ENCODE measurements around the gene TIMM8B.
"Not testable (repeated sequence)": the region's sequence is repeated elsewhere in the genome, so short reads cannot be mapped to it uniquely, and the experiment has no call there.

The TIMM8B gene

DNA sequence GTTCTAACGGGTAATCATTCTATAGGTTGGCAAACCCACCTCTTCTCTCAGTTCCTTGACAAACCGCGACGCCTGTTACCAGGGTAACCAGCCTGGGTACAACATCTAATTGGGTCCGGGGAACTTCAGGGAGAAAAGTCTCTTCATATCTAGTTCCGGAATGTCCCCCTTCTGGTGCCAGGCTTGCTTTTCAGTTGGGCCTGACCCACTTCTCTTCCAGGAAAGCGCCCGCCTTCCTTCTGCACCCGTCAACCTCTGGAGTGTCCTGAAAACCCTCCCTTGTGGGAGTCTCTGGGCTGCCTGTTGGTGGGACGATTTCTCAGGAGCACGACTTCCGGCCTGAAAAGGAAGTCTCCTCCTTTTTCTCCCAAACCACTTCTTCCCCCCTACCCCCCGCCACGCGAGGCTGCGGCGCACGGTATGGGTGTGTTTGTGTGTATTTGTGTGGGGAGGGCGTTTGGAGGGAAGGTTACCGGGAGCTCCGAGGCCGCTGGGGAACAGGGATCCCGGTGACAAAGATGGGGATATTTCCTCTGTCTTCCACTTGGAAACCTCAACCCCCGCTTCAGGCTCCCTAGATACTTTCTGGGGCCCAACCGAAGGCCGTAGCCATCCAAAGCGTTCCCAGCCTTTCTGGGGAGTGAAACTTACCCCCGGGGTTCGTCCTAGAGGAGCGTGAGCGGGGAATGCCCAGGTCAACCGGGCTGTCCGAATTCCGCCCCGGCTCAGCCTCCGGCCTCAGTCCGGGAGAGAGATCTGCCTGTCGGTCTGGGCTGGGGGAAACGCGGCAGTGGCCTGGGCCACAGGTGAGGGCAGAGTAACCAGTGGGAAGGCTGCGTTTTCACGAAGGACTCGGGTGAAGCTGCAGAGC, 12.4 kb downstream of the TIMM8B start, which contains the start of the genes NKAPD1 and PIH1D2:
Gene NKAPD1, plus strand, starts transcription at position 359 of the 871 bp plus-strand sequence. CDS start 1,276 bp downstream, outside the sequence.
Gene PIH1D2, minus strand, starts transcription at position 77 of the 871 bp plus-strand sequence. CDS start 843 bp downstream, outside the sequence.
- DNase-seq = peak; percentile 87

DNA sequence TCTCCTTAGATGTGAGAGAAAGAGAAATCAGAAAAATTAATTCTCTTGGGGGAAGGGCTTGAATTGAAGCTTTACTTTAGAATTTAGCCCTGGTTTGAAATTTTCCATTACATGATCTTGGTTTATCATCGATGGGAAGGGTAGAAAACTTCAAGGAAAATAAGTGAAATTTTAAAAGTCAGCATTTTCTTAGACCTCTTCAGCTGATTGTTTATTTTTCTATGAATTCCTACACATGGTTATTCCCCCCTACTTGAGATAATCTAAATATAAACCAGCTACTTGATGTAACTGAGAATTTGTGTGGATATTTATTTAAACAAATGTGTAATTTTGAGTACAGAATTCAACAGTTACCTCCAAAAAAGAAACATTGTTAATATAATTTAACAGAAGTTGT, 23.6 kb downstream of the TIMM8B start:
- no peak for DNase-seq

DNA sequence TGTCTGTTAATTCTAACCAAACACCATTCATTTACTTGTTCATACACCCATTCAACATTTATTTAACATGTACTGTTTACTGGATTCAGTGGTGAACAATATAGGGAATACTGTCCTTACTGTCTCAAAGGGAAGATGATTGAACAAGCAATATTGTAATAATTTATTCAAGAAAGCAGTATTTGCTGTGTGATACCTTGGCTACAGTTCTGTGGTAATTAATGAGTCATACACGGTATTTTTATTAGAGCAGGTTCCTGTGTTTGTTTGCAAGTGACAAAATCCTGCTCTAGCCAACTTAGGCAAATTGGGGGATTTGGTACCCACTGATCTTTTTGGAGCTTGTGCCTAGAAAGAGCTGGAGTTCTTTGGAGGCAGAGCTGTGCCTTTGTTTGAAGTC, 28.5 kb downstream of the TIMM8B start:
- no peak for DNase-seq

DNA sequence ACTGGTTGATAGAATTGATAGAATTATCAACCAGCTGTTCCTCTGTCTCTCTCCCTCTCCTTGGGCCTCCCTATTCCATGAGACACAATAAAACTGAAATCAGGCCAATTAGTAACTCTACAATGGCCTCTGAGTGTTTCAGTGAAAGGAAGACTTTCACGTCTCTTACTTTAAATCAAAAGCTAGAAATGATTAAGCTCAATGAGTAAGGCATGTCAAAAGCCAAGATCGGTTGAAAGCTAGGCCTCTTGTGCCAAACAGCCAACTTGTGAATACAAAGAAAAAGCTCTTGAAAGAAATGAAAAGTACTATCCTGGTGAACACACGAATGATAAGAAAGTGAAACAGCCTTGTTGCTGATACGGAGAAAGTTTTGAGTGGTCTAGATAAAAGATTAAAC, 29.4 kb downstream of the TIMM8B start:
- no peak for DNase-seq

DNA sequence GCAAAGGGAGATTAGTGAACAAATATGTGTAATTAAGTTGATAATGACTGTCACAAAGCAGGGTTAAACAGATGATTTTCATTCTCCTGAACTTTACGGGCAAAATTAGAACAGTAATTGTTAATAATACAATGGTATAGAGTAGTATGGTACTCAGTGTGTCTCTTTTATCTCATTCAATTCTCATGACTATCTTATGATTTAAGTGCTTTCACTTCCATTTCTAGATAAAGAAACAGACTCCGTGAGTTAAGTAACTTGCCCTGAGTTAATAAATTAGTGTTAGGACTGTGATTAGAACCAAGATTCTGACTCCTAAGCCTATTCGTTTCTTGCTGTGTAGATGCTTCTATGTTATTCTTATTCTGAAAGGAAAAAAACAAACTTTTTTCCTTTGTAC, 34.8 kb downstream of the TIMM8B start:
- no peak for DNase-seq

- DNase-seq = no peak
These were observed 35.8 kb downstream of the TIMM8B start for GRCh38 chr11:112050721-112051120.

- DNase-seq = no peak
These were observed 36.8 kb downstream of the TIMM8B start for GRCh38 chr11:112049777-112050176.

GRCh38 chr11:112048256-112048655, 38.3 kb downstream of the TIMM8B start:
- not testable (repeated sequence) for DNase-seq

DNA sequence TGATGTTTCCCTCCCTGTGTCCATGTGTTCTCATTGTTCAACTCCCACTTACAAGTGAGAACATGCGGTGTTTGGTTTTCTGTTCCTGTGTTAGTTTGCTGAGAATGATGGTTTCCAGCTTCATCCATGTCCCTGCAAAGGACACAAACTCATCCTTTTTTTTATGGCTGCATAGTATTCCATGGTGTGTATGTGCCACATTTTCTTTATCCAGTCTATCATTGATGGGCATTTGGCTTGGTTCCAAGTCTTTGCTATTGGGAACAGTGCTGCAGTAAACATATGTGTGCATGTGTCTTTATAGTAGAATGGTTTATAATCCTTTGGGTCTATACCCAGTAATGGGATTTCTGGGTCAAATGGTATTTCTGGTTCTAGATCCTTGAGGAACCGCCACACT, 39.9 kb downstream of the TIMM8B start:
- DNase-seq = not testable (repeated sequence)

DNA sequence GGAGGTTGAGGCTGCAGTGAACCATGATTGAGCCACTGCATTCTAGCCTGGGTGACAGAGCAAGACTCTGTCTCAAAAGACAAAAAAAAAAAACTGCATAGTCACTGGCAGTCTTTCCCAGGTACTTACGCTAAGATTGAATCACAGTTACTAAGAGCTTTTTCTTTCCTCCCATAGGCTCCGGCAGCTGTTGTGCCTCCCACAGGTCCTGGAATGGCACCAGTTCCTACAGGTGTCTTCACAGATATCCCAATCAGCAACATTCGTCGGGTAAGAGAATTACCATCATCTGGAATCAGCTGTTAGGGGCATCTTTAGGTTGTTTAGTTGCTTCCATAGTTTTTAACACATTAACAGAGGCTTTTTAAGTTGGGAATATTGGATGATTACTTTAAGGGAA, 41.6 kb downstream of the TIMM8B start:
- no peak for DNase-seq

GRCh38 chr11:112042961-112043304, 43.6 kb downstream of the TIMM8B start:
- no peak for DNase-seq

DNA sequence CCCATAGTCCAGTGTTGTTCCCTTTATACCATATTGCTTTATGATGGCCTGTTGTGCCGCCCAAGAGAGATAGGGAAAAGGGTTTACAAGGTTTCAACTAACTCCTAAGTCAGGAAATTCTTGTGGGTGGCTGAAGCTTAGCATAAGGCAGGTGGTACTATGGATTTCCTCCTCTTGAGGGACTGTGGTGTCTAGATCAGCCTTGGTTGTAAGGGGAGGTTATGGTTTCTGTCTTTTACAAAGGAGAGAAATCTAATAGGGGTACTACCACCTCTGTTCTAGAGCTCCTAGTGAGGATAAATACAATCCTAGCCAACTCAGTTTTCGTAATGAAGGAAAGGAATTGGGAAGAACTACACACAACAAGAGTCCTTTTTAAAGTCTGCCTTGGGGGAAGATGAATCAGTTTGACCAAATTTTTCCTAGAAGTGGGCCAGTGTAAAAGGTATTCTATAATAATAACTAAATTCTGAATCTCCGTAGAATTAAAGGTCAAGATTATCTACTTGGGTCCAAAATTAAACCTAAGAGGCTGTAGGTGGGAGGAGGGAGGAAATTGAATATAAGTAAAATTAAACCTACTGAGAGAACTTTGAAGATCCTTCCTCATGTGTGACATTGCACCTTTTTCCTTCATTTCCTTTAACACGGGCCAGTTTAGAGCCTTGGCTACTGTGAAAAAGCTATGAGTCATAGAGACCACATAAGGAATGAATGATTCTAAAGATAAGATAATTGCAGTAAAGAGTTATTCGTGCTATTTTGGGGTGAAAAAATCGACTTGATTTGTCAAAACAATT, 44.2 kb downstream of the TIMM8B start:
- DNase-seq = no peak

- DNase-seq = no peak
These were observed 49.0 kb downstream of the TIMM8B start for GRCh38 chr11:112037527-112037926.

Data from right hindlimb (tissue), 1 donor.